ENCODE data around the gene SP2. TPM values are rescaled to one million over a fixed set of nuclear protein-coding genes. Genes with fewer than 3 reads are reported as not detected.
A peak's percentile ranks its signal among the peaks of the same experiment; 100 is the strongest.

Gene SP2
- total and polyA plus RNA-seq, 10 donors, result 4.5 to 22.6 (median 15.1) TPM

DNA sequence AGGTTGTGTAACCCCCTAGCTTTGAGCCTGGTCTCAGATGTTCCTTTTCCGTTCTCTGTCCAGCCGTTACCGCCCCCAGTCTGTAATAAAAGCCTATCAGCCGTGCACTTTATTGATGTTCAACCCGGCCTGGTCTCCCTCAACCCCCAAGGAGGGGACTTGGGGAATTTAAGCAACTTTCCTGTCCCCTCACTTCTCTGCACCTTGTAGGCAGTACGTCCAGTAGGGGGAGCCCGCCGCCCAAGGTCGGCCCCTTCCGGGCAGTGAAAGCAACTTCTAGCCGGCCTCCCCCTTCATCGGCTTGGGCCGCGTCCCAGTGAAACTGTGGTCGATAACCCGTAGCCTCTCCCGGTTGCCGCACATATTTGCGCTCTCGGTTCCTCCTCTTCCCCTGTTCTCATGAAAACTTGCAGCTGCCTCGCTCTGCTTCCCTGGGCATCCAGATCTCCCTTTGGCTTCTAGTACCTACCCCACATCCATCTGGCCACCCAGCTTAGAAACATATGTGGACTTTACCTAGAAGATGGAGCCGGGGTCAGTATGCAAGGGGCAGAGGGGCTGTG is 53.2 kb downstream of the SP2 start:
- Histone ChIP-seq H3K4me1 (peaks cover 9 to 51% (median 34%) of the 10 kb centered on the region in 6 donors), H3K9me3 (no peaks in the 10 kb centered on the region), H3K36me3 (peaks cover 0 to 45% (median 13%) of the 10 kb centered on the region in 6 donors), H3K27me3 (replicated peaks in 1 of 7) (no peaks in the 10 kb centered on the region), H3K4me3 (peak overlapping the region in 5 of 8 donors; percentile 14 to 61 (median 18)), H3K27ac (peak overlapping the region in 7 of 8 donors; percentile 35 to 82 (median 69))
- 5 to 13% (median 6%) methylated on average over 21 to 22 of the region's 22 CpGs for WGBS, 5 donors
- DNase-seq, result peak; percentile 96
- TF ChIP-seq POLR2A (IDR thresholded peaks at IDR 0.05), result no peak
- peak; percentile 47 to 64 (median 63) for TF ChIP-seq POLR2AphosphoS5 (IDR thresholded peaks at IDR 0.05)
- TF ChIP-seq, protein P1, sequence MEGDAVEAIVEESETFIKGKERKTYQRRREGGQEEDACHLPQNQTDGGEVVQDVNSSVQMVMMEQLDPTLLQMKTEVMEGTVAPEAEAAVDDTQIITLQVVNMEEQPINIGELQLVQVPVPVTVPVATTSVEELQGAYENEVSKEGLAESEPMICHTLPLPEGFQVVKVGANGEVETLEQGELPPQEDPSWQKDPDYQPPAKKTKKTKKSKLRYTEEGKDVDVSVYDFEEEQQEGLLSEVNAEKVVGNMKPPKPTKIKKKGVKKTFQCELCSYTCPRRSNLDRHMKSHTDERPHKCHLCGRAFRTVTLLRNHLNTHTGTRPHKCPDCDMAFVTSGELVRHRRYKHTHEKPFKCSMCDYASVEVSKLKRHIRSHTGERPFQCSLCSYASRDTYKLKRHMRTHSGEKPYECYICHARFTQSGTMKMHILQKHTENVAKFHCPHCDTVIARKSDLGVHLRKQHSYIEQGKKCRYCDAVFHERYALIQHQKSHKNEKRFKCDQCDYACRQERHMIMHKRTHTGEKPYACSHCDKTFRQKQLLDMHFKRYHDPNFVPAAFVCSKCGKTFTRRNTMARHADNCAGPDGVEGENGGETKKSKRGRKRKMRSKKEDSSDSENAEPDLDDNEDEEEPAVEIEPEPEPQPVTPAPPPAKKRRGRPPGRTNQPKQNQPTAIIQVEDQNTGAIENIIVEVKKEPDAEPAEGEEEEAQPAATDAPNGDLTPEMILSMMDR (IDR thresholded peaks at IDR 0.05 in 8 of 11, conservative IDR thresholded peaks at IDR 0.05 in 3 of 11), result peak; percentile 55 to 93 (median 89)
- intact Hi-C loops (cut with DNase I; ENCODE audit: low total_unique reads), result no loop called here

DNA sequence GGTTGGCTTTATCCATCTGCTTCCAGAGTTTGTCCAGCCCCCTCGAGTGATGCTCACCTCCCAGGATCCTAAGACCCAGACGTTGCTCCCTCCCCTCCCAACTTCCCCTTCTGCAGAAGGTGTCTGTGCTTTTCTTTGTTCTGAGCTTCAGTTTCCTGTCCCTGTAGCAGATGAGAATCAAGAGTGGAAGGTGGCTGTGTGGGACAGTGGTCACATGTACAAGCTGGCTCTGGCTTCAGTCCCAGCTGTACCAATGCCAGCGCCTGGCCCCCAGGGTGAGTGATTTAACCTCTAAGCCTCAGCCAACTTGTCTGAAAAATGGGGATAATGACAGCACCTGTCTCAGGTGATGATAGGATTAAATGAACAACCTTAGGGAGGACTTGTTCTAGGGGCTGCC is 53.9 kb downstream of the SP2 start:
- Histone ChIP-seq H3K36me3 (peaks cover 0 to 38% (median 12%) of the 10 kb centered on the region in 6 donors), H3K9me3 (no peaks in the 10 kb centered on the region), H3K27ac (peak overlapping the region in 6 of 8 donors; percentile 56 to 82 (median 71)), H3K4me1 (peaks cover 9 to 45% (median 30%) of the 10 kb centered on the region in 6 donors), H3K4me3 (peak overlapping the region in 1 of 8 donors; percentile 61), H3K27me3 (replicated peaks in 1 of 7) (no peaks in the 10 kb centered on the region)
- intact Hi-C loops (cut with DNase I; ENCODE audit: low total_unique reads), result no loop called here
- whole genome bisulfite sequencing, 5 donors, result 29 to 51% (median 35%) methylated on average over 3 of the region's 3 CpGs
- no peak for TF ChIP-seq POLR2A (IDR thresholded peaks at IDR 0.05)
- TF ChIP-seq, protein P1 (IDR thresholded peaks at IDR 0.05 in 8 of 11, conservative IDR thresholded peaks at IDR 0.05 in 3 of 11), result no peak
- TF ChIP-seq POLR2AphosphoS5 (IDR thresholded peaks at IDR 0.05), result no peak
- DNase-seq, result no peak

DNA sequence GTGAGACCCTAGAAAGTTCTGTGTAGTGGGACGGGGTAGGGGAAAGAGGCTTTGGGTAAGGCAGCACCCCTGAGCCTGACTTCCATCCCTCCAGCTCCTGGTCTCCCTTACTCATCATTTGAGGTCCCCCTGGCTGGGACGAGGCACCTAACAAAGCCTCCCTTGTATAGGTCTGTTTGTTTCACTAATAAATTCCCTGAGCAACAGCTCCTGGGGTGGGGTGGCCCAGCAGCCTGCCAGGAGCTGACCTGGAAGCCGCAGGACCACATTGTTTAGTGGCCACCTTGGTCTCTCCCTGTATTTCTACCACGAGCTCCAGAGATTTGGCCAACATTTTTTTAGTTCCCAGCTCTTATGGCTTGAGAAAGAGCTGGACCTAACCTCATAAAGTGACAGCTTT is 54.4 kb downstream of the SP2 start:
- WGBS, 5 donors, result 90 to 99% (median 92%) methylated on average over 4 of the region's 4 CpGs
- Histone ChIP-seq H3K4me3 (no peak overlapping the region), H3K4me1 (peaks cover 9 to 40% (median 25%) of the 10 kb centered on the region in 6 donors), H3K9me3 (no peaks in the 10 kb centered on the region), H3K27me3 (replicated peaks in 1 of 7) (no peaks in the 10 kb centered on the region), H3K27ac (peak overlapping the region in 4 of 8 donors; percentile 69 to 82 (median 76)), H3K36me3 (peaks cover 0 to 33% (median 7%) of the 10 kb centered on the region in 6 donors)
- intact Hi-C loops (cut with DNase I; ENCODE audit: low total_unique reads), result no loop called here
- TF ChIP-seq, protein P1 (IDR thresholded peaks at IDR 0.05 in 8 of 11, conservative IDR thresholded peaks at IDR 0.05 in 3 of 11), result no peak
- TF ChIP-seq POLR2A (IDR thresholded peaks at IDR 0.05) (no peak), POLR2AphosphoS5 (IDR thresholded peaks at IDR 0.05) (no peak)
- no peak for DNase-seq

DNA sequence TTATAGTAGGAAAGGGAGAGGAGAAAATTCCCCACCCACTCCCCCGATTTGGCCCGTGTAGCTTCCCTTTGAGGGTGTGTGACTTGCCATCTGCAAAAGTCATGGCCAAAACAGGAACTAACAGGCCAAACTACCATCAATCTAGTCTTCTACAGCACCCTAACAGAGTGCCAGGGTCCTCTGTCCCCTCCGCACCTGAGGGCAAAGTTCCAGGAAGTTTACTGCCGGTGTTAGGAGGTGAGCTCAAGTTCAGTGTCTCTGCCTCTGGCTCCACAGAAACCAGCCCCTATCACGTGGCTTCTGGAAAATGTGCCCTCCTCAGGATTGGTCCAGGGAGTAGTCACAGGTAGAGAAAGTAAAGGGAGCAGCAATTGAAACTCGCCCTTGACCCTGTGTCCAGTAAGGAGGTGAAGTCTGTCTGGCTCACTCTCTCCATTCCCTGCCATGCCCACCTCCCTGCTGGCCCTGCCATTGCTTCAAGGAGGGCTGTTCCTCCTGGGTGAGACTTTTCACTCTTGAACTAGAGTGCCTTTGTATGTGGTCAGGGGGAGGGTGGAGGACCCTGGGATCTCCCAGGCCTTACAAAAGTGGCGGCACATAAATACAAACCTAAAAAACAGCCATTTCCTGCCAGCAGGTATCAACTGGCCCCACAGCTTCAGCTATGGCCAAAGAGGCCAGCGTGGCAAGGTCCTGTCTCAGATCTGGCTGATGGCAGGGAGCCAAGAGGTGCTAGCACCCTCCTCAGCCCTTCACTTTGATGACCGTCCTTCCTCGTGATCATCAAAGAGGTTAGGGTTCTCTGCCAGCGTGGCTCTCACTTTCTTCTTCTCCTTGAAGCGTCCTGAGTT is 56.4 kb downstream of the SP2 start:
- intact Hi-C loops (cut with DNase I; ENCODE audit: low total_unique reads), result no loop called here
- Histone ChIP-seq H3K36me3 (peaks cover 0 to 20% (median 2%) of the 10 kb centered on the region in 6 donors), H3K27me3 (replicated peaks in 1 of 7) (no peaks in the 10 kb centered on the region), H3K4me3 (no peak overlapping the region), H3K9me3 (no peaks in the 10 kb centered on the region), H3K4me1 (peaks cover 9 to 23% (median 17%) of the 10 kb centered on the region in 6 donors), H3K27ac (no peak overlapping the region)
- TF ChIP-seq, protein P1 (IDR thresholded peaks at IDR 0.05 in 8 of 11, conservative IDR thresholded peaks at IDR 0.05 in 3 of 11), result no peak
- TF ChIP-seq POLR2AphosphoS5 (IDR thresholded peaks at IDR 0.05), result no peak
- TF ChIP-seq POLR2A (IDR thresholded peaks at IDR 0.05), result no peak
- DNase-seq, result no peak
- WGBS, 5 donors, result 68 to 75% (median 73%) methylated on average over 11 to 12 of the region's 12 CpGs

Measured in spleen (tissue), 11 donors.